CD1c-positive myeloid dendritic cell (primary cell): Measurements from ENCODE around the gene PPP2R1A.
"Not testable (repeated sequence)": the region's sequence is repeated elsewhere in the genome, so short reads cannot be mapped to it uniquely, and the experiment has no call there.

Source experiments
- DNase-seq: peaks from one replicate; pipeline ENCODE4 v3.0.0-alpha.2; 2016; ENCODE audit errors: extremely low spot score

PPP2R1A gene

GRCh38 chr19:52244021-52244420, 54.2 kb downstream of the PPP2R1A start:
- no peak for DNase-seq

GRCh38 chr19:52248241-52248640, 58.4 kb downstream of the PPP2R1A start:
- DNase-seq = peak; percentile 69

GRCh38 chr19:52258426-52258825, 68.6 kb downstream of the PPP2R1A start:
- DNase-seq = no peak

GRCh38 chr19:52265556-52265955, 75.7 kb downstream of the PPP2R1A start:
- DNase-seq = not testable (repeated sequence)

GRCh38 chr19:52269338-52270261, 79.7 kb downstream of the PPP2R1A start, which contains the start of gene ZNF766:
Gene ZNF766 (plus strand): TSS chr19:52269587. CDS start chr19:52269614, 27 bp downstream.
- peak; percentile 98 for DNase-seq

- peak; percentile 11 for DNase-seq
These were observed 80.5 kb downstream of the PPP2R1A start for GRCh38 chr19:52270266-52270885.

- DNase-seq = no peak
These were observed 83.4 kb downstream of the PPP2R1A start for GRCh38 chr19:52273301-52273700.

- DNase-seq = no peak
These were observed 84.3 kb downstream of the PPP2R1A start for GRCh38 chr19:52274191-52274590.

GRCh38 chr19:52275988-52276387, 86.1 kb downstream of the PPP2R1A start:
- no peak for DNase-seq

- no peak for DNase-seq
These were observed 87.6 kb downstream of the PPP2R1A start for GRCh38 chr19:52277471-52277870.
